Measurements from ENCODE around the gene PKD2L1. TPM values are rescaled to one million over a fixed set of nuclear protein-coding genes. Genes with fewer than 3 reads are reported as not detected.
"Not testable (repeated sequence)": the region's sequence is repeated elsewhere in the genome, so short reads cannot be mapped to it uniquely, and the experiment has no call there.

PKD2L1 gene
- not detected for total RNA-seq
- not detected for polyA plus RNA-seq

DNA sequence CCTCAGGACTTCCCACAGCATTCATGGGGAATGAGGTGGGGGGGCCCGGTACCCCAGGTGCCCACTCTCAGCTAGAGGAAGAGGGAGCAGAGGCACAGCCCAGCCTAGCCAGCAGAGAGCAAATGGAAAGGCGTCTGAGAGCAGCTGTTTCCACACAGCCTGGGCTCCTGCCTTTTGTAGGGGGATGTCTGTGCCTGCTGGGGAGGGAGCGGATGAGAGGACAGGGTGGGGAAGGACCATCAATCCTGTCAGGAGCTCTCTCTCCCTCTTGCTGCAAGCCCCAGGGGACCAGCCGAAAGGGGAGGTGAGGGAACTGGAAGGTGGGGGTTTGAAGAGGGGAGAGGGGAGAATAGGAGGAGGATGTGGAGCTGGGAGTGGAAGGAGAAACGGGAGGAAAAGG, at the start of gene PKD2L1:
Gene PKD2L1, minus strand, starts transcription at position 150 of the 400 bp plus-strand sequence. Its CDS starts 125 bp downstream, at position 25.
- Mint-ChIP-seq H3K4me1 (peaks cover 0 to 6% (median 3%) of the 10 kb centered on the region in 4 donors), H3K27ac (no peak within 1 kb of the TSS), H3K36me3 (no peaks in the 10 kb centered on the region), H3K27me3 (peaks cover 3 to 11% of the 10 kb centered on the region in 2 donors), H3K4me3 (no peak within 1 kb of the TSS), H3K9me3 (no peaks in the 10 kb centered on the region)
- no peak for DNase-seq
- no peaks in the 10 kb centered on the region for H3K4me1 ChIP-seq (ENCODE audit: insufficient read depth, low read length)
- H3K27ac ChIP-seq (ENCODE audit: low read depth, low read length), result no peak within 1 kb of the TSS
- peaks cover 3% of the 10 kb centered on the region for H3K27me3 ChIP-seq (ENCODE audit: insufficient read depth, low read length)
- intact Hi-C loops (cut with micrococcal nuclease), result no loop called here
- ChIA-PET POLR2A (ENCODE audit: partially characterized antibody) (no interaction called here), CTCF (ENCODE audit: partially characterized antibody) (interaction anchor here (1.0 kb wide), 1 partner anchor 10 kb away, joined by 3 read pairs; no protein-coding TSS in a partner anchor)
- no peaks in the 10 kb centered on the region for H3K36me3 ChIP-seq (ENCODE audit: insufficient read depth, low read length)
- no peaks in the 10 kb centered on the region for H3K9me3 ChIP-seq (ENCODE audit: control insufficient read depth in 1 of 2, low read length in 2 of 2)
- H3K4me3 ChIP-seq (ENCODE audit: low read length in 2 of 2), result no peak within 1 kb of the TSS

DNA sequence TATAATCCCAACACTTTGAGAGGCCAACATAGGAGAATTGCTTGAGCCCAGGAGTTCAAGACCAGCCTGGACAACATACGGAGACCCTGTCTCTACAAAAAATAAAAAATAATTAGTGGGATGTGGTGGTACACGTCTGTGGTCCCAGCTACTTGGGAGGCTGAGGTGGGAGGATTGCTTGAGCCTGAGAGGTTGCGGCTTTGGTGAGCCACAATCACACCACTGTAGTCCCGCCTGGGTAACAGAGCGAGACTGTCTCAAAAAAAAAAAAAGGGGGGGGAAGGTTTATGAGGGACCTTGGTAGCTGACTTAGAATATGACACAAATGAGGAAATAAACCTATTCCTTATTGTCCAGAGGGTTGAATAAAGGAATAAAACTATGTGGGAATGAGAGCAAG, 47.8 kb upstream of the PKD2L1 start:
- Histone ChIP-seq H3K4me1 (ENCODE audit: insufficient read depth, low read length) (peaks cover 15% of the 10 kb centered on the region), H3K27me3 (ENCODE audit: insufficient read depth, low read length) (no peaks in the 10 kb centered on the region), H3K27ac (ENCODE audit: low read depth, low read length) (no peak overlapping the region), H3K4me3 (ENCODE audit: low read length in 2 of 2) (no peak overlapping the region), H3K9me3 (ENCODE audit: control insufficient read depth in 1 of 2, low read length in 2 of 2) (no peaks in the 10 kb centered on the region), H3K36me3 (ENCODE audit: insufficient read depth, low read length) (no peaks in the 10 kb centered on the region)
- H3K27me3 Mint-ChIP-seq, result no peaks in the 10 kb centered on the region
- no peaks in the 10 kb centered on the region for H3K9me3 Mint-ChIP-seq
- H3K4me3 Mint-ChIP-seq, result no peak overlapping the region
- CTCF ChIA-PET (ENCODE audit: partially characterized antibody), result interaction anchor here (0.6 to 1.2 kb wide), 4 partner anchors 13 to 1131 kb away, joined by 3 to 4 read pairs (median 3); no protein-coding TSS in a partner anchor
- H3K36me3 Mint-ChIP-seq, result peaks cover 0 to 6% of the 10 kb centered on the region in 2 donors
- H3K4me1 Mint-ChIP-seq, result no peaks in the 10 kb centered on the region
- DNase-seq, result no peak
- POLR2A ChIA-PET (ENCODE audit: partially characterized antibody), result no interaction called here
- H3K27ac Mint-ChIP-seq, result peak overlapping the region in 1 of 7 donors; percentile 27
- intact Hi-C loops (cut with micrococcal nuclease), result no loop called here

DNA sequence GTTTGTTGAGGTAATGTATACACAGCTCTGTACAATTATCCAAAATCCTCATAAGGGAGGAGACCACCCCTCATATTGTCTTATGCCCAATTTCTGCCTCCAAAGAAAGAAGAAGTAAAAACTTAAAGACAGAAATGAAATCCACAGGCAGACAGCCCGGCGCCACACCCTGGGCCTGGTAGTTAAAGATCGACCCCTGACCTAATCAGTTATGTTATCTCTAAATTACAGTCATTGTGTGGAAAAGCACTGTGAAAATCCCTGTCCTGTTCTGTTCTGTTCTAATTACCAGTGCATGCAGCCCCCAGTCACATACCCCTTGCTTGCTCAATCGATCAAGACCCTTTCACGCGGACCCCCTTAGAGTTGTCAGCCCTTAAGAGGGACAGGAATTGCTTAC, 46.6 kb upstream of the PKD2L1 start:
- H3K9me3 ChIP-seq (ENCODE audit: control insufficient read depth in 1 of 2, low read length in 2 of 2); H3K27me3 Mint-ChIP-seq; CTCF ChIA-PET (ENCODE audit: partially characterized antibody); H3K4me3 ChIP-seq (ENCODE audit: low read length in 2 of 2); H3K36me3 ChIP-seq (ENCODE audit: insufficient read depth, low read length); H3K9me3 Mint-ChIP-seq; H3K27me3 ChIP-seq (ENCODE audit: insufficient read depth, low read length); H3K36me3 Mint-ChIP-seq; POLR2A ChIA-PET (ENCODE audit: partially characterized antibody); H3K27ac ChIP-seq (ENCODE audit: low read depth, low read length); H3K4me3 Mint-ChIP-seq; intact Hi-C loops (cut with micrococcal nuclease); DNase-seq; H3K4me1 Mint-ChIP-seq: not testable (repeated sequence)
- H3K27ac Mint-ChIP-seq, result peak overlapping the region in 1 of 7 donors; percentile 44
- peaks cover 26% of the 10 kb centered on the region for H3K4me1 ChIP-seq (ENCODE audit: insufficient read depth, low read length)

DNA sequence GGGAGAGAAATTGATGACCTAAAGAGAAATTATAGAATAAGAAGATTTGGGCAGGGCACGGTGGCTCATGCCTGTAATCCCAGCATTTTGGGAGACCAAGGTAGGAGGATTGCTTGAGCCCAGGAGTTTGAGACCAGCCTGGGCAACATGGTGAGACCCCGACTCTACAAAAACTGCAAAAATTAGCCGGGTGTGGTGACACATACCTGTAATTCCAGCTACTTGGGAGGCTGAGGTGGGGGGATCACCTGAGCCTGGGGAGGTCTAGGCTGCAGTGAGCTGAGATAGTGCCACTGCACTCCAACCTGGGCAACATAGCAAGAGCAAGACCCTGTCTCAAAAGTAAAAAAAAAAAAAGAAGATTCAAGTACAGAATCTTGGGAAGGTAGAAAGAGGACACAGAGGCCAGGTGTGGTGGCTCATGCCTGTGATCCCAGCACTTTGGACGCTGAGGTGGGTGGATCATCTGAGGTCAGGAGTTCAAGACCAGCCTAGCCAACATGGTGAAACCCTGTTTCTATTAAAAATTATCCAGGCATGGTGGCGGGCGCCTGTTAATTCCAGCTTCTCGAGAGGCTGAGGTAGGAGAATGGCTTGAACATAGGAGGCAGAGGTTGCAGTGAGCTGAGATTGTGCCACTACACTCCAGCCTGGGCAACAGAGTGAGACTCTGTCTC, 44.8 kb upstream of the PKD2L1 start:
- not testable (repeated sequence) for H3K9me3 Mint-ChIP-seq; H3K9me3 ChIP-seq (ENCODE audit: control insufficient read depth in 1 of 2, low read length in 2 of 2); H3K27me3 ChIP-seq (ENCODE audit: insufficient read depth, low read length); H3K4me3 Mint-ChIP-seq; H3K4me3 ChIP-seq (ENCODE audit: low read length in 2 of 2); H3K36me3 Mint-ChIP-seq; H3K27me3 Mint-ChIP-seq; H3K27ac ChIP-seq (ENCODE audit: low read depth, low read length); H3K36me3 ChIP-seq (ENCODE audit: insufficient read depth, low read length); DNase-seq
- Mint-ChIP-seq H3K4me1 (peaks cover 13 to 19% (median 17%) of the 10 kb centered on the region in 4 donors), H3K27ac (peak overlapping the region in 1 of 7 donors; percentile 22)
- POLR2A ChIA-PET (ENCODE audit: partially characterized antibody), result interaction anchor here (1.8 kb wide), 1 partner anchor 23 kb away, joined by 5 read pairs; no protein-coding TSS in a partner anchor
- intact Hi-C loops (cut with micrococcal nuclease), result loop anchor here (1.0 to 5.0 kb wide), 2 partner anchors 28 to 38 kb away; partner anchors contain the start of gene SCD
- H3K4me1 ChIP-seq (ENCODE audit: insufficient read depth, low read length), result peaks cover 44% of the 10 kb centered on the region
- CTCF ChIA-PET (ENCODE audit: partially characterized antibody), result interaction anchor here (1.5 to 1.9 kb wide), 3 partner anchors 21 to 144 kb away, joined by 3 to 7 read pairs (median 5); no protein-coding TSS in a partner anchor

DNA sequence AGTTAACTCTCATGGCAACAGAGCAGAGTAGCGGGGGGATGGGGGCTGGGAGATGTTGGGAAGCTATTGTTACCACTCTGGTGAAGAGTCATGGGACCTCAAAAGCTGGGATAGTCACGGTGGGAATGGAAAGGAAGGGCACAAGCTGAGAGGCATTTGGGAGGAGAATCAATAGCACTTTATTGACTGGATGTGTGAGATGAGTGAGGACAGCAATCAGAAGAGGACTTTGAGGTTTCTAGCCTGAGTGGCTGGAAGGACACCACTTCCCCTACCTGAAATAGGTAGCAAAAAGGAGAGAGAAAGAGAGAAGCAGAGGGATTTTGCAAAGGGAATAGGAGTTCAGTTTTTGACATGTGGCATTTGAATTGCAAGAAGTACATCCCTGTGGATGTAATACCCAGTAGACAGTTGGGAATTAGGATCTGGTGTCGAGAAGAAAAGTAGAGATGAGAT, 44.2 kb upstream of the PKD2L1 start:
- ChIA-PET CTCF (ENCODE audit: partially characterized antibody) (interaction anchor here (0.9 to 1.9 kb wide), 6 partner anchors 20 to 144 kb away, joined by 3 to 7 read pairs (median 4); no protein-coding TSS in a partner anchor), POLR2A (ENCODE audit: partially characterized antibody) (interaction anchor here (0.9 to 1.8 kb wide), 2 partner anchors 22 to 27 kb away, joined by 3 to 5 read pairs; partner anchors contain the start of gene SCD)
- no peak overlapping the region for H3K27ac Mint-ChIP-seq
- Histone ChIP-seq H3K9me3 (ENCODE audit: control insufficient read depth in 1 of 2, low read length in 2 of 2) (no peaks in the 10 kb centered on the region), H3K27me3 (ENCODE audit: insufficient read depth, low read length) (no peaks in the 10 kb centered on the region), H3K4me1 (ENCODE audit: insufficient read depth, low read length) (peaks cover 45% of the 10 kb centered on the region), H3K36me3 (ENCODE audit: insufficient read depth, low read length) (no peaks in the 10 kb centered on the region), H3K27ac (ENCODE audit: low read depth, low read length) (peak overlapping the region; percentile 49), H3K4me3 (ENCODE audit: low read length in 2 of 2) (peak overlapping the region; percentile 76 to 85)
- no peaks in the 10 kb centered on the region for H3K9me3 Mint-ChIP-seq
- H3K4me1 Mint-ChIP-seq, result peaks cover 16 to 23% (median 18%) of the 10 kb centered on the region in 4 donors
- DNase-seq, result no peak
- H3K27me3 Mint-ChIP-seq, result no peaks in the 10 kb centered on the region
- intact Hi-C loops (cut with micrococcal nuclease), result loop anchor here (1.0 to 5.0 kb wide), 2 partner anchors 27 to 37 kb away; partner anchors contain the start of gene SCD
- no peak overlapping the region for H3K4me3 Mint-ChIP-seq
- no peaks in the 10 kb centered on the region for H3K36me3 Mint-ChIP-seq

DNA sequence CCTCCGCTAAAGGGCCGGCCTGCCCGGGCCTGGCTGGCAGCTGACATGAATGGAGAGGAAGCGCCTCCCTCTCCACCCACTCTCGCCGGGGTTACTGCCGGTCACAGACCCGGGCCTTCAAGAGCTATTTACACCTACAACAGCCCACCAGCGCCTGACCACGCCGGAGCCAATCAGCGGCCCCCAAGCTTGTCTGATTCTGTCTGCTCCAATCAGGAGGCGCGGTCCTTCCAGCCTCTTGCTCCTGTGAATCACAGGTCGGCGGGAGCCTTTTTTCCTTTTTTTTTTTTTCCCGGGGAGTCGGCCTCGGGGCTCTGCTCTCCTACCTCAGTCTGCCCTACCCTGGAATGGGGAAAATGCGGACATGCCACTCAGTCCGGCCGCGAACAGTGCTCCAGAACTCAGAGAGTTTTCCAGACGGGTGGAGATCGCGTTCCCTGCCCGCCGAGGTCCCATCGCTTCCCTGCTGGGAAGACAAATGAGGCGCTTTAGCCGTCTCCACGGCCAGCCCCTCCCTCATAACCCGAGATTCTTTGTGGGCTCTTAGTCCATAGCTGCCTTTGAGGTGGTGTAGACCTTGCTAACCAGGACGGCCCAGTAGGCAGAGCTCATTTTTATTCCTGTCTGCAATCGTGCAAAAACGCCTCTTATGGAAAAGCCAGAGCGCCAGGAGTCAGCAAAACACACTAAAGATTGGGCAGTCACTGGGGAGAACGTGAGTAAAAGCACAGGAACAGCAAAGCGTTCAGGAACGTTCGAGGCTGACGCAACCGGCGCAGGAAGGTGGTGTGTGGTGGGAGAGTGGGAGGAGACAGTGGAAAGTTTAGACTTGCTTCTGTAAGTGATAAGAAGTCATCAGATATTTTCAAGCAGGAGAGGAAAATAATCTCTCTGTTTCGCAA, 43.5 kb upstream of the PKD2L1 start:
- Mint-ChIP-seq H3K36me3 (no peaks in the 10 kb centered on the region), H3K27ac (no peak overlapping the region), H3K9me3 (no peaks in the 10 kb centered on the region), H3K4me1 (peaks cover 16 to 24% (median 18%) of the 10 kb centered on the region in 4 donors), H3K27me3 (no peaks in the 10 kb centered on the region), H3K4me3 (no peak overlapping the region)
- H3K9me3 ChIP-seq (ENCODE audit: control insufficient read depth in 1 of 2, low read length in 2 of 2), result no peaks in the 10 kb centered on the region
- ChIA-PET POLR2A (ENCODE audit: partially characterized antibody) (interaction anchor here (0.9 to 1.8 kb wide), 2 partner anchors 22 to 26 kb away, joined by 3 to 5 read pairs; partner anchors contain the start of gene SCD), CTCF (ENCODE audit: partially characterized antibody) (interaction anchor here (0.9 to 1.9 kb wide), 6 partner anchors 19 to 145 kb away, joined by 3 to 7 read pairs (median 4); no protein-coding TSS in a partner anchor)
- no peaks in the 10 kb centered on the region for H3K27me3 ChIP-seq (ENCODE audit: insufficient read depth, low read length)
- H3K27ac ChIP-seq (ENCODE audit: low read depth, low read length), result peak overlapping the region; percentile 49
- intact Hi-C loops (cut with micrococcal nuclease), result loop anchor here (1.0 to 5.0 kb wide), 3 partner anchors 26 to 60 kb away; partner anchors contain the start of gene SCD
- peak; percentile 60 to 88 (median 72) for DNase-seq
- peak overlapping the region; percentile 76 to 85 for H3K4me3 ChIP-seq (ENCODE audit: low read length in 2 of 2)
- H3K36me3 ChIP-seq (ENCODE audit: insufficient read depth, low read length), result no peaks in the 10 kb centered on the region
- peaks cover 45% of the 10 kb centered on the region for H3K4me1 ChIP-seq (ENCODE audit: insufficient read depth, low read length)

All from CD4-positive, alpha-beta memory T cell (primary cell).